A172 (cell line): ENCODE data around the gene SKIC8. TPM values are rescaled to one million over a fixed set of nuclear protein-coding genes. Genes with fewer than 3 reads are reported as not detected.
A peak's percentile ranks its signal among the peaks of the same experiment; 100 is the strongest.

Experiments
- DNase-seq: peaks from one replicate; pipeline ENCODE4 v3.0.0-alpha.2; 2015; ENCODE audit warnings: low spot score
- total RNA-seq: library from RNA; depleted of rRNA; stranded (reverse); fragments of >200 nt; shearing (Covaris generic); gene quantifications from 2 replicates; pipeline ENCODE4 v1.2.3, GENCODE V29; 2014

The SKIC8 gene
- total RNA-seq, 1 experiment from 2014 or later, result 71.9 TPM

DNA sequence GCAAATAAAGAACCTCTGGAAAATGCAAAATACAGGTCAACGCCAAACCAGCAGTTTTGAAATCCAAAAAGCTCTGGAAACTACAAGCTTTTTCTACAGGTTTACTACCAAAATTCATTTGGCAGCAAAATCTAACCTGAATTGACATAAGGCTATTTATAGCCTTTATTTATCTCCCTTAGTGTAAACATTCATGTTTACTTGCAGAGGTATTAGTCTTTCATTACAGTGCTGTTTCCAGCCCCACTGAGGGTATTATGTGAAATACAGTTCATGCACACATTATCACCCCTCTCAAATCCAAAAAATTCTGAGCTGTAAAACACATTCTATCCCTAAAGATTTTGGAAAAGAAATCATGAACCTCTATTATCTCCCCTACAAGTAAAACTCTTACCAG is 7.2 kb downstream of the SKIC8 start:
- DNase-seq, result no peak

- no peak for DNase-seq
Measured at GRCh38 chr15:78291698-78292097, 7.7 kb downstream of the SKIC8 start.

DNA sequence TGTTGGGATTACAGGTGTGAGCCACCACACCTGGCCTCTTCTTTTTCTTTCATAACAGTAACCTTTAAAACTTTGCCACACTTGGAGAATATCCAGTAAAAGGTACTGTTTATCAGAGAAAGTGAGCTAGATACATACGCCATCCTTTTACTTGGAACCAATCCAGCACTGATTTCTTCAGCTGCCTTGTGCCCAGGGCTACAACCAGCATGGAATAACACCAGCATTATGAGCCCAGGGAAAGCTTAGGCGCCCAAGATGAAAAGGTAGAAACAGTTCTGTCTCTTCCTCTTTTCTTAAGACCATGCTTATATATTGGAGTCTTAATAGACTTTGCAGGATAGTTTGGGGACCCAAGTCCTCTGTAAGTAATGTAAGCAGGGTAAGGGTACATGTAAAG is 8.4 kb downstream of the SKIC8 start:
- DNase-seq, result no peak

DNA sequence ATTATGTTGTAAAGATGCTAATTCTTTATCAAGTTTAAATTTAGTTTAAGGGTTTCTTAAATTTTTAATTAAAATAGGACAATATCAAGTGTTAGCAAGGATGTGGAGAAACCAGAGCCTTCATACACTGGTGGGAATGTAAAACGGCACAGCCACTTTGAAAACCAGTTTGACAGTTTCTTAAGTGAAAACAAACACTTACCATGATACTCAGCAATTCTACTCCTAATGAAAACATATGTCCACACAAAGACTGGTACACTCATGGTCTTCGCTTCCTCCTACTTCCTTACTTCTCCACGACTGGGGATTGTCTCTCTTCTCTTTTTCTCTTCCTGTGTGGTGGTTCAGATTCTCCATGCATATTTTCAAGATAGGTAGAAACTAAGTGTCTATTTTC is 9.2 kb downstream of the SKIC8 start:
- DNase-seq, result no peak

GRCh38 chr15:78284758-78285157 is 14.7 kb downstream of the SKIC8 start:
- DNase-seq, result no peak

GRCh38 chr15:78282324-78282723 is 17.1 kb downstream of the SKIC8 start:
- DNase-seq, result no peak

DNA sequence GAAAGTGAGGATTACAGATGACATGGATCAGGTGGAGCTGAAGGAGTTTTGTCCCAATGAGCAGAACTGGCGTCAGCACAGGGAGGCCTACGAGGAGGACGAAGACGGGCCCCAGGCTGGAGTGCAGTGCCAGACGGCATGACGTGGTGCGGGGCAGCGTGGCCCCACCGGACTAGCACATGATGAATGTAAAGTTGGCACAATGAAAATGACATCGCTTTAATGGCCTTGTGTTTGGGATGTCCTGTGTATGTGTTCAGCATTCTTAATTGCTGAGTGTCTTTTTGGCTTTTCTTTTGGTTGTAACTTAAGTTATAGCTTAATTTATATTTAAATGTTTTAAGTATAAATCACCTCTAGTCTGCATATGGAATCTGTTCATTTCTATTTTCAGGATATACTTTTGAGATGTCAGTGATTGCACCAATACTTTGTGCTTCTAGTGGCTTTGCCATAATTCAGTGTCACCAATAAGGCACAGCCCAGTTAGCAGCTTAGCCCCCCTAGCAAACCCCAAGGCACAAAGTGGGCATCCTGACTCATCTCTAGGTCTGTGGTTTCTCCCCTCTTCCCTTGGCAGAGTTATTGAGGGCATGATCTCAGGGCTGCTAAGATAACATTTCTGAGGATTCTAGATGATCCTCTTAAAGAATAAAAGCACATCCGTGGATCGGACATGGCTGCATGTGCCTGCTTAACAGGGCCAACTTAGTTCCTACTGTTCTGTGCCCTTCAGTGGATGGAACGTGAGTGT is 18.9 kb downstream of the SKIC8 start:
- peak; percentile 22 for DNase-seq

DNA sequence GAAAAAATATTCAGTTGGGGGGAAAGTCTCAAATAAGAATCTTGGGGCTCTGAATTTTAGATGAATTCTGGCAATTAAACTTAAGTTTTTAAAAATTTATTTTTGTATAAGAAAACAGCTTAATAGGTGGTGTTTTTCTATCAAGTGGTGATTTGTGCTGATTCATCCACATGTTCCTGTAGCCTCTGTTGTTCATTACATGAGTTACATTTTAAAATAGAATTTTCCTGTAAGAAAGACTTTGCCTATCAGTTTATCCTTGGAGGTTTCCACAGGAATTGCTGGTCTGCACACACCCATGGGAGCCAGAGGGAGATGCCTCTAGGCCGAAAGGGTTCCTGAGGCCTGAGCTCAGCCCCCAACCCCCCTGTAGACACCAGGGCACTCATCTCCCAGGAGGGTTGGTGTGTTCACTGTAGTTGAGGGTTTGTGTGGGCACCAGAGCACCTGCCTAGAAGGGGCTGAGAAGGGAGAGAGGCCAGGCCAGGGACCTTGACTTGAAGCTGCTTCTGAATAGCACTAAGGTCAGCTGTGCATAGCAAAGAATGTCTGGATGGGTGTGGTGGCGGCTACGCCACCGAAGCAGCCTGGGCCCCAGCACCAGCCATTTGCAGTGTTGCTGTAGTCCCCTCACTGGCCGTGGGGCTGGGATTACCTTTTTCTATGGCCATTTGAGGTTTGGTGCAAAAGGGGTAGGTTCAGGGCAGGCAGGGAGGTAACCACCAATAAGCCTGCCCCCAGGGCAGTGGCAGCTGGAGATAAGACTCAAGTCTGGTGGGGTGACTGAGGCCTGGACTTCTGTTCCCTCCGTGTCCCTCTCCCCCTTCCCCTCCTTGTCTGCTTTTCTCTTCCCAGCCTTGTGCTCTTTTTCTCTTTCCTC is 23.1 kb downstream of the SKIC8 start:
- DNase-seq, result no peak

DNA sequence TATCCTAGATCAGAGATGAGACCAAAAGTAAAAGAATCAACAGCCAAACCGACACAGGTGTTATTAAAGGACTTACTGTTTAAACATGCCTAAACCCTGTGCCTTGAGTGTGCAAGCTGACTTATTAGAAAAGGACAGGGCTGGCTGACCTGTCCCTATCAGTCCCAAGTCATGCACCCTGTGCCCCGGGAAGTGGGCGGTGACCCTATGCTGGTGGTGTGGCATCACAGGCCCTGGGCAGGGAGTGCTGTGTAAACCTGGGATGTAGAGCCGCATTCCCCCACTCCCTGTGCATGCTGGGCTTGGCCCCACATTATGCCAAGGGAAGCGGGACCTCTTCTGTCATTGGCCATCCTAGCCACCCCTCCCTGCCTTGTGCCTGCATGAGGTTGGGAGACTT is 24.4 kb downstream of the SKIC8 start:
- DNase-seq, result no peak

- no peak for DNase-seq
Measured at GRCh38 chr15:78272776-78273175, 26.6 kb downstream of the SKIC8 start.

GRCh38 chr15:78272316-78272715 is 27.1 kb downstream of the SKIC8 start:
- no peak for DNase-seq

- no peak for DNase-seq
Measured at GRCh38 chr15:78266806-78267205, 32.6 kb downstream of the SKIC8 start.

GRCh38 chr15:78266229-78266628 is 33.2 kb downstream of the SKIC8 start:
- no peak for DNase-seq

DNA sequence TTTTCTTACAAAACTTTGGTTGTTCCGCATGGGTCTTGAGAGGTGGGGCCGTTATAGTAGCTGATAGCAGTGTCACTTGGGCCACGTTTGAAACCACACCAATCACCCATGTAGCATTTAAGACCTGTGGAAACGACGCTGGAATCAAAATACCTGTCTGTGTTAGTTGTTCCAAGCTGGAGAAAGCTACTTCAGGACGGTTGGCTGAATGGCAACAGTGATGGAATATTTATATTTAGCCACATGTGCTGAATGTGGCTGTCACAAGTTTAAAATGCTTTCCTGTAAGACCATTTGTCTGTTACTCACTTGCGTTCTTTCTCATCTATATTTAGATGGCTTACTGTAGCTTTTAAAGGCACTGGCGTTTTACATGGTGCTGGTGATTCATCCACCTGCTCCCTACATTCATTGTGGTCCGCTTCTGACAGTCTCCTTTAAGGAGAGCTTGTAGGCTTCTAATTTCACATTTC is 33.6 kb downstream of the SKIC8 start:
- peak; percentile 73 for DNase-seq

GRCh38 chr15:78265137-78265460 is 34.3 kb downstream of the SKIC8 start:
- no peak for DNase-seq

- no peak for DNase-seq
Measured at GRCh38 chr15:78264304-78265136, 34.9 kb downstream of the SKIC8 start, which contains the start of gene DNAJA4. TSS of gene DNAJA4 (plus strand) at chr15:78264562. CDS start at chr15:78264764, 202 bp downstream.

DNA sequence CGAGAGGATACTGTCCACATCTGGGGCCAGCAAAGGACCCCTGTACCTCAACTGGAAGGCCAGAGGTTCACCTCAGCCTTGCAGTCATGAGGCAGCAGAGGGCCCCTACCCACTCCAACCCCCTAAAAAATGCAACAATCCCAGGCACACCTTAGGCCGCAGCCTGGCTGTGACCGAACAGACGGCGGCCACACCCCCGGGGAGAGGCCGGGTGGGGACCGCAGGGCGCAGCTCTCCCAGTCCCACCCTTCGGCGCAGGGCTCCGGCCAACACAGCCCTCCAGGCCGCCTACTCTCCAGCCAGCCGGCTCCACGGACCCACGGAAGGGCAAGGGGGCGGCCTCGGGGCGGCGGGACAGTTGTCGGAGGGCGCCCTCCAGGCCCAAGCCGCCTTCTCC is 35.5 kb downstream of the SKIC8 start:
- no peak for DNase-seq

DNA sequence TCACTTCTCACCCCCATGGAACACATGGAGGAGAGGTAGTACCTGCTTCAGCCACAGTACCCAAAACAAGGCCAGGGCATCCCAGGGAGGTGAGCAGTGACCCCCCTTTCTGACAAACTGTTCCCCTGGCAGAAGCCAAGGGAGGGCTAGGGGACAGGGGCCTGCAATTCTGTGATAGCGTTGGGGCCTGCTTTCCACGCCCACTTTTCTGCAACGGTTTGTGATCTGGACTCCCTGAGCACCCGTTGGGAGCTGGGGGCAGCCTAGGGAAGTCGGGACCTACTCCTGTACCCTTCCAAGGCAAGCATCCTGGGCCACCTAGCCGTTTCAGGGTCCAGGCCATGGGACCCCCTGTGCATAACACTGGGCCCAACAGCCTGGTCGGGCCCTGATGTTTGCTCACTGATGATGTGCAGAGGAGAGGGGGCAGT is 36.0 kb downstream of the SKIC8 start:
- DNase-seq, result no peak

DNA sequence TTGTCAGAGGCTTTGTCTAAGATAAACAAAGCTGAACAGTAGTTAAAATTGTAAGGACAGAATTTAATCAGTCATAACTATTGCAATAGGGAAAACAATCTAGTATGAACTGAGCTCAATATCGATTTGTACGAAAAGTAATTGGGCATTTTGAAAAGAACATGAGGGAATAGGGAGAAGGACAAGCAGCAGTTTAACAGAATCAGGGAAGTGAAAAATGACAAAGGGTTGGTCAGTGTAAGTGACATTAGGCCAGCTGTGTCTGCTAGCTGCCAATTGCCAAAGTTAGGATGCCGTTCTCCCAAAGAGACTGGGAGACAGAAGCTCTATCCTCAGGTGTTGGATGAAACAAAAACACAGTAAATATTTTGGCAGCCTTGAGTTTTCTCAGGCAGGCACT is 38.3 kb downstream of the SKIC8 start:
- no peak for DNase-seq

DNA sequence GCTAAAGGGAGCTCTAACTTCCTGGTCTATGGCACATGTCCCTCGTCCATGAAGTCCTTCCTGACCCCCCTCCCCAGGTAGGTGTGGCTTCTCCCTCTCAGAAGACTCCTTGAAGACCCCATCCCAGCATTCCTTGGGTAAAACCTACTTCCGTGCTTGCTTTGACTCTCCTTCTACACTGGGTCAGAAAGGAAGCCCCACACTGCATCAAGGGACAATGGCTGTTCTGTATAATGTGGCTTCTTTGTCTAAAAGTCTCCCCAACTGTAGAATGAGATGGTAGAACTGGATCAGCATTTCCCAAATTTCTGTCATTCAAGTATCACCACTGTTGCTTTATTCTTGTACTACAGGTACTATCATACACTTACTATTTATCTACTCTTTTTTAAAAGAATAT is 38.9 kb downstream of the SKIC8 start:
- no peak for DNase-seq

GRCh38 chr15:78259232-78259631 is 40.2 kb downstream of the SKIC8 start:
- DNase-seq, result no peak

DNA sequence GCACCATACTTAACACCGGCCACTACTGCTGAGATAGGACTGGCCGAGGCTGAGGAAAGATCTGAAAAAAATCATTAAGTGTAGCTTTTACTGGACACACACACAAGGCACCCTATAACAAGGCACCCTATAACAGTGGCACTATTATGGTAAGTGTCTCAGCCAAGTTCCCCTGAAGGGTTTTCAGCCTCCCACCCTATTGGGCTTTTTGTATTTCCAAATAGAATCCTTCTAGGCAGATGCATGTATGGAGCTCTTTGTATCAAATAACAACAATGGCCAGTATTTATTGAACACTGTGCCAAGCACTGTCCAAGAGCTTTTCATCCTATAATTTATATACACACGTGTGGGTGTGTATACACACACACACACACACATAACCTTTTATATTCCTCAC is 41.7 kb downstream of the SKIC8 start:
- DNase-seq, result no peak
